GM06990 (cell line): ENCODE measurements around the gene CEP76.

Source experiments
- DNase-seq: peaks from one replicate; pipeline ENCODE4 v3.0.0-alpha.2; 2011; ENCODE audit not compliant: insufficient read length; ENCODE audit errors: extremely low read depth
- H3K27me3 ChIP-seq: replicated peaks from 2 replicates; pipeline ENCODE4 v1.6.0; 2011; ENCODE audit warnings: low read length; ENCODE audit not compliant: control insufficient read depth, insufficient read depth
- H3K36me3 ChIP-seq: 2 replicates; pipeline ENCODE4 v1.5.1; 2011; ENCODE audit warnings: low read length; ENCODE audit not compliant: control insufficient read depth, insufficient read depth
- H3K4me3 ChIP-seq: replicated peaks from 2 replicates; pipeline ENCODE4 v1.5.1; 2011; ENCODE audit warnings: low read depth, mild to moderate bottlenecking, control low read depth, low read length
- CTCF ChIP-seq: IDR thresholded peaks from 2 replicates; pipeline ENCODE4 v1.5.1; 2011; ENCODE audit warnings: low read length, control low read depth, mild to moderate bottlenecking, inconsistent platforms; ENCODE audit not compliant: insufficient read depth, poor library complexity, severe bottlenecking

Gene CEP76

GRCh38 chr18:12703096-12703567 is 609 bp upstream of the CEP76 start:
- no peak for TF ChIP-seq CTCF
- Histone ChIP-seq H3K27me3 (no peaks in the 10 kb centered on the region), H3K4me3 (peak overlapping the region; percentile 79), H3K36me3 (peaks cover 1% of the 10 kb centered on the region; the same call in 1 of the 2 replicates)
- no peak for DNase-seq

GRCh38 chr18:12701161-12701560 is 1.4 kb downstream of the CEP76 start:
- no peaks in the 10 kb centered on the region for H3K27me3 ChIP-seq
- peak overlapping the region; percentile 79 for H3K4me3 ChIP-seq
- peaks cover 1% of the 10 kb centered on the region; the same call in 1 of the 2 replicates for H3K36me3 ChIP-seq

GRCh38 chr18:12699747-12700146 is 2.8 kb downstream of the CEP76 start:
- Histone ChIP-seq H3K36me3 (peaks cover 1% of the 10 kb centered on the region; the same call in 1 of the 2 replicates), H3K27me3 (no peaks in the 10 kb centered on the region), H3K4me3 (no peak overlapping the region)
- no peak for TF ChIP-seq CTCF
- no peak for DNase-seq

More at GRCh38 chr18:12701161-12701560, 1.4 kb downstream of the CEP76 start:
- no peak for DNase-seq
- TF ChIP-seq CTCF = no peak

- no peak for TF ChIP-seq CTCF
- Histone ChIP-seq H3K36me3 (peaks cover 1% of the 10 kb centered on the region; the same call in 1 of the 2 replicates), H3K4me3 (no peak overlapping the region), H3K27me3 (no peaks in the 10 kb centered on the region)
- no peak for DNase-seq
These were observed 8.5 kb downstream of the CEP76 start for GRCh38 chr18:12694032-12694431.

- H3K36me3 ChIP-seq = no peaks in the 10 kb centered on the region
- no peak for DNase-seq
- TF ChIP-seq CTCF = no peak
- H3K27me3 ChIP-seq = no peaks in the 10 kb centered on the region
- H3K4me3 ChIP-seq = no peak overlapping the region
These were observed 10.3 kb downstream of the CEP76 start for GRCh38 chr18:12692206-12692605.

GRCh38 chr18:12689256-12689850 is 13.2 kb downstream of the CEP76 start:
- no peak for TF ChIP-seq CTCF
- Histone ChIP-seq H3K36me3 (no peaks in the 10 kb centered on the region), H3K27me3 (no peaks in the 10 kb centered on the region), H3K4me3 (no peak overlapping the region)
- no peak for DNase-seq
